Fibroblast of lung (primary cell): ENCODE results near the gene HACE1.

ENCODE experiments used
- EZH2 ChIP-seq: IDR thresholded peaks from 2 replicates; pipeline ENCODE4 v1.5.1; 2012; ENCODE audit warnings: low read length, control low read depth, mild to moderate bottlenecking; ENCODE audit errors: missing control alignments
- TF ChIP-seq, protein P1 (sequence below), 2 donors: IDR thresholded peaks in 1 of 2; conservative IDR thresholded peaks in 1 of 2; 1 replicate in 1 of 2; 2 replicates in 1 of 2; pipeline ENCODE4 v1.5.1; 2011 to 2012; ENCODE audit warnings: low read length in 2 of 2, control low read depth in 1 of 2, inconsistent platforms in 1 of 2, low read depth in 1 of 2, mild to moderate bottlenecking in 1 of 2

DNA sequence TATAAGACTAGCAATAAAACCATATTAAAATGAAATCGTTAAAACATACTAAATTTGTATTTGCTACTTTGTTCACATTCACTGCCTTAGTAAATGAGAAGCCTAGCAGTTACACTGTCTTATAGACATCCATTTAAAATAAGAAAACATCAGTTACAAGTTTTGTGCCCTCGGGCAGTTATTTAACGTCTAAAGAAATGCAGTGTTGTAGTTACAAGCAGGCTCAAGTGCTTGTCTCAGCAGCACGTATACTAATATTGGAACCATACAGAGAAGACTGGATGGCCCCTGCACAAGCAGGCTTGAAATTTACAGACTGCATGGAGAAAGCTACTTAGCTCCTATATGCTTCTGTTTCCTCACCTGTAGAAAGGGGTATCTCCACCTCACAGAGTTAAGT lies 93.1 kb downstream of the HACE1 start:
- TF ChIP-seq, protein P1, sequence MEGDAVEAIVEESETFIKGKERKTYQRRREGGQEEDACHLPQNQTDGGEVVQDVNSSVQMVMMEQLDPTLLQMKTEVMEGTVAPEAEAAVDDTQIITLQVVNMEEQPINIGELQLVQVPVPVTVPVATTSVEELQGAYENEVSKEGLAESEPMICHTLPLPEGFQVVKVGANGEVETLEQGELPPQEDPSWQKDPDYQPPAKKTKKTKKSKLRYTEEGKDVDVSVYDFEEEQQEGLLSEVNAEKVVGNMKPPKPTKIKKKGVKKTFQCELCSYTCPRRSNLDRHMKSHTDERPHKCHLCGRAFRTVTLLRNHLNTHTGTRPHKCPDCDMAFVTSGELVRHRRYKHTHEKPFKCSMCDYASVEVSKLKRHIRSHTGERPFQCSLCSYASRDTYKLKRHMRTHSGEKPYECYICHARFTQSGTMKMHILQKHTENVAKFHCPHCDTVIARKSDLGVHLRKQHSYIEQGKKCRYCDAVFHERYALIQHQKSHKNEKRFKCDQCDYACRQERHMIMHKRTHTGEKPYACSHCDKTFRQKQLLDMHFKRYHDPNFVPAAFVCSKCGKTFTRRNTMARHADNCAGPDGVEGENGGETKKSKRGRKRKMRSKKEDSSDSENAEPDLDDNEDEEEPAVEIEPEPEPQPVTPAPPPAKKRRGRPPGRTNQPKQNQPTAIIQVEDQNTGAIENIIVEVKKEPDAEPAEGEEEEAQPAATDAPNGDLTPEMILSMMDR (conservative IDR thresholded peaks at IDR 0.05 in 1 of 2, IDR thresholded peaks at IDR 0.05 in 1 of 2; ENCODE audit: low read depth in 1 of 2, low read length in 2 of 2), result no peak
- TF ChIP-seq EZH2, result no peak
